Hepatocyte (in vitro differentiated cells): ENCODE results near the gene GAN. TPM values are rescaled to one million over a fixed set of nuclear protein-coding genes. Genes with fewer than 3 reads are reported as not detected.

Source experiments
- DNase-seq: peaks from one replicate; pipeline ENCODE4 v3.0.0-alpha.2; 2016; ENCODE audit warnings: low spot score
- H2AFZ ChIP-seq: fragments of 200-600 bp; sonication (generic); 2 replicates; pipeline ENCODE4 v1.6.0; 2016; ENCODE audit warnings: antibody characterized with exemption, mild to moderate bottlenecking
- H3K27ac ChIP-seq: fragments of 200-600 bp; sonication (generic); 2 replicates; pipeline ENCODE4 v1.5.1; 2016; ENCODE audit warnings: mild to moderate bottlenecking
- H3K27me3 ChIP-seq: fragments of 200-600 bp; sonication (generic); 2 replicates; pipeline ENCODE4 v1.6.1; 2016
- H3K36me3 ChIP-seq: fragments of 200-600 bp; sonication (generic); replicated peaks from 2 replicates; pipeline ENCODE4 v1.5.1; 2016; ENCODE audit warnings: low read depth; ENCODE audit not compliant: insufficient read depth
- H3K4me1 ChIP-seq: fragments of 200-600 bp; sonication (generic); 2 replicates; pipeline ENCODE4 v1.5.1; 2016; ENCODE audit warnings: mild to moderate bottlenecking, moderate library complexity; ENCODE audit not compliant: insufficient read depth
- H3K4me2 ChIP-seq: fragments of 200-600 bp; sonication (generic); 2 replicates; pipeline ENCODE4 v1.6.0; 2016
- H3K4me3 ChIP-seq: fragments of 200-600 bp; sonication (generic); 2 replicates; pipeline ENCODE4 v1.5.1; 2016; ENCODE audit warnings: mild to moderate bottlenecking
- H3K79me2 ChIP-seq: fragments of 200-600 bp; sonication (generic); 2 replicates; pipeline ENCODE4 v1.6.0; 2017; ENCODE audit warnings: mild to moderate bottlenecking
- H3K9me2 ChIP-seq: fragments of 200-600 bp; sonication (generic); replicated peaks from 2 replicates; pipeline ENCODE4 v1.6.0; 2017; ENCODE audit warnings: mild to moderate bottlenecking; ENCODE audit not compliant: insufficient read depth
- H3K9me3 ChIP-seq: fragments of 200-600 bp; sonication (generic); 2 replicates; pipeline ENCODE4 v1.5.1; 2016; ENCODE audit warnings: low read depth, mild to moderate bottlenecking
- H4K20me1 ChIP-seq: fragments of 200-600 bp; sonication (generic); 2 replicates; pipeline ENCODE4 v1.6.0; 2016; ENCODE audit warnings: mild to moderate bottlenecking; ENCODE audit not compliant: insufficient read depth, poor library complexity, severe bottlenecking
- EZH2 ChIP-seq: fragments of 200-600 bp; sonication (generic); IDR thresholded peaks from 2 replicates; pipeline ENCODE4 v1.6.1; 2016; ENCODE audit warnings: antibody characterized with exemption, mild to moderate bottlenecking, borderline replicate concordance
- EZH2phosphoT487 ChIP-seq: fragments of 200-600 bp; sonication (generic); IDR thresholded peaks from one replicate; pipeline ENCODE4 v1.6.1; 2018; ENCODE audit warnings: antibody characterized with exemption, mild to moderate bottlenecking, low read depth, moderate library complexity; ENCODE audit not compliant: unreplicated experiment, severe bottlenecking
- WGBS: methylation state at CpG from one replicate; pipeline ENCODE4 v1.1.6; 2016; ENCODE audit warnings: low lambda C conversion rate; ENCODE audit errors: missing lambda C conversion rate; 5-methylcytosine and 5-hydroxymethylcytosine counted together
- polyA plus RNA-seq: library from polyadenylated mRNA; unstranded; fragments of >200 nt; fragmentation: Nextera tagmentation; extraction: Ambion mirVana; gene quantifications from 2 replicates; pipeline ENCODE4 v1.2.1, GENCODE V29; 2016
- total RNA-seq: library from RNA; depleted of rRNA; stranded (reverse); fragments of >200 nt; gene quantifications from 2 replicates; pipeline ENCODE4 v1.2.3, GENCODE V29; 2014
- TF ChIP-seq, protein P1 (sequence below): fragments of 200-600 bp; sonication (generic); IDR thresholded peaks from 2 replicates; pipeline ENCODE4 v1.5.1; 2016; ENCODE audit warnings: antibody characterized with exemption, mild to moderate bottlenecking; ENCODE audit not compliant: poor library complexity

Gene GAN
- total and polyA plus RNA-seq, 2 experiments from 2014 or later: 2.1 to 10.9 TPM

DNA sequence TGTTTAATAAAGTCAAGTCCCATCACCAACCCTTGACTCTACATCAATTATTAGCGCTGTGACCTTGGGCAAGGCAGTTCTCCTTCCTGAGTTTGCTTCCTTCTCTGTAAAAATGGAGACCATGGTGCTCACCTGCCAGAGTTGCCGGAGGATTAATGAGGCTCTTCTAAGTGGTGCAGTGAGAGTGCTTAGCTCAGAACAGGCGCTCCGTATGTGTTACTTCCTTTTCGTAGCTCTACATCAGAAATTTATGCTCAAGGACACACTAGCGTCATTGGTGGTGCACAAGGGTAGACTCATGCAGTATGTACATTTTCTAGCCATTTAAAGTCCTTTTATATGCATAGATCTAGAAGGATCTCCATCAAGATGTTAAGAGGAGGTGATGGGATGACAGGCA lies 112.5 kb downstream of the GAN start:
- no peak for TF ChIP-seq EZH2
- no peak for TF ChIP-seq EZH2phosphoT487
- TF ChIP-seq, protein P1, sequence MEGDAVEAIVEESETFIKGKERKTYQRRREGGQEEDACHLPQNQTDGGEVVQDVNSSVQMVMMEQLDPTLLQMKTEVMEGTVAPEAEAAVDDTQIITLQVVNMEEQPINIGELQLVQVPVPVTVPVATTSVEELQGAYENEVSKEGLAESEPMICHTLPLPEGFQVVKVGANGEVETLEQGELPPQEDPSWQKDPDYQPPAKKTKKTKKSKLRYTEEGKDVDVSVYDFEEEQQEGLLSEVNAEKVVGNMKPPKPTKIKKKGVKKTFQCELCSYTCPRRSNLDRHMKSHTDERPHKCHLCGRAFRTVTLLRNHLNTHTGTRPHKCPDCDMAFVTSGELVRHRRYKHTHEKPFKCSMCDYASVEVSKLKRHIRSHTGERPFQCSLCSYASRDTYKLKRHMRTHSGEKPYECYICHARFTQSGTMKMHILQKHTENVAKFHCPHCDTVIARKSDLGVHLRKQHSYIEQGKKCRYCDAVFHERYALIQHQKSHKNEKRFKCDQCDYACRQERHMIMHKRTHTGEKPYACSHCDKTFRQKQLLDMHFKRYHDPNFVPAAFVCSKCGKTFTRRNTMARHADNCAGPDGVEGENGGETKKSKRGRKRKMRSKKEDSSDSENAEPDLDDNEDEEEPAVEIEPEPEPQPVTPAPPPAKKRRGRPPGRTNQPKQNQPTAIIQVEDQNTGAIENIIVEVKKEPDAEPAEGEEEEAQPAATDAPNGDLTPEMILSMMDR: no peak
- no peaks in the 10 kb centered on the region for H3K27me3 ChIP-seq
- H3K27ac ChIP-seq: no peak overlapping the region
- no peaks in the 10 kb centered on the region for H3K36me3 ChIP-seq
- H3K4me3 ChIP-seq: no peak overlapping the region
- no peaks in the 10 kb centered on the region for H4K20me1 ChIP-seq
- H3K4me1 ChIP-seq: no peaks in the 10 kb centered on the region
- 83% methylated on average over 6 of the region's 6 CpGs for WGBS
- no peaks in the 10 kb centered on the region for H3K79me2 ChIP-seq
- no peaks in the 10 kb centered on the region for H3K9me2 ChIP-seq
- H3K9me3 ChIP-seq: no peaks in the 10 kb centered on the region
- no peak overlapping the region for H3K4me2 ChIP-seq
- no peak overlapping the region for H2AFZ ChIP-seq
- DNase-seq: no peak

DNA sequence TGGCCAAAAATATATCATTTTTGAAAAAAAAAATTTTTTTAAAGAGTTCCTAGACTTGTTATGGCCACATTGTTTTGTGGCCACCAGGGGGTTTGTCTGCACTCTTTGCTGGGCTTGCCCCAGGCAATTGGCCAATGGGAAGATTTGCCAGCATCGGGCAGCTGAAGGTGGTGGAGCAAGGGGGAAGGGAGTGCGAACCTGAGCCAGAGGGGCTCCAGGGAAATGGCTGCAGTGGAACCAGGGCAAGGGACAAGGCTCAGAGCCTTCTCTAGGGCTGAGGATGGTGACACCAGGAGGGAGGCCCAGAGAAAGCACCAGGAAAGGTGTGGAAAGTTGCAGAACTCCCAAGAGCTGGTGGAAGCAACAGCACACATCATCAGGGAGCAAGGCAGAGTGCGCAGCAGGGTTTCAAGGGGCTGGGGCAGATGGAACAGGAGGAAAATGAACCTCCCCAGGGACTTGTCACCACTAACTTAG lies 114.3 kb downstream of the GAN start:
- no peak for DNase-seq
- no peaks in the 10 kb centered on the region for H3K9me2 ChIP-seq
- H3K4me1 ChIP-seq: no peaks in the 10 kb centered on the region
- no peaks in the 10 kb centered on the region for H3K9me3 ChIP-seq
- no peaks in the 10 kb centered on the region for H3K79me2 ChIP-seq
- no peak overlapping the region for H3K4me2 ChIP-seq
- 49% methylated on average over 3 of the region's 3 CpGs for WGBS
- H2AFZ ChIP-seq: no peak overlapping the region
- TF ChIP-seq, protein P1: peak; percentile 38
- TF ChIP-seq EZH2phosphoT487 (no peak), EZH2 (no peak)
- H3K27ac ChIP-seq: no peak overlapping the region
- H4K20me1 ChIP-seq: no peaks in the 10 kb centered on the region
- no peaks in the 10 kb centered on the region for H3K27me3 ChIP-seq
- H3K4me3 ChIP-seq: no peak overlapping the region
- H3K36me3 ChIP-seq: no peaks in the 10 kb centered on the region

DNA sequence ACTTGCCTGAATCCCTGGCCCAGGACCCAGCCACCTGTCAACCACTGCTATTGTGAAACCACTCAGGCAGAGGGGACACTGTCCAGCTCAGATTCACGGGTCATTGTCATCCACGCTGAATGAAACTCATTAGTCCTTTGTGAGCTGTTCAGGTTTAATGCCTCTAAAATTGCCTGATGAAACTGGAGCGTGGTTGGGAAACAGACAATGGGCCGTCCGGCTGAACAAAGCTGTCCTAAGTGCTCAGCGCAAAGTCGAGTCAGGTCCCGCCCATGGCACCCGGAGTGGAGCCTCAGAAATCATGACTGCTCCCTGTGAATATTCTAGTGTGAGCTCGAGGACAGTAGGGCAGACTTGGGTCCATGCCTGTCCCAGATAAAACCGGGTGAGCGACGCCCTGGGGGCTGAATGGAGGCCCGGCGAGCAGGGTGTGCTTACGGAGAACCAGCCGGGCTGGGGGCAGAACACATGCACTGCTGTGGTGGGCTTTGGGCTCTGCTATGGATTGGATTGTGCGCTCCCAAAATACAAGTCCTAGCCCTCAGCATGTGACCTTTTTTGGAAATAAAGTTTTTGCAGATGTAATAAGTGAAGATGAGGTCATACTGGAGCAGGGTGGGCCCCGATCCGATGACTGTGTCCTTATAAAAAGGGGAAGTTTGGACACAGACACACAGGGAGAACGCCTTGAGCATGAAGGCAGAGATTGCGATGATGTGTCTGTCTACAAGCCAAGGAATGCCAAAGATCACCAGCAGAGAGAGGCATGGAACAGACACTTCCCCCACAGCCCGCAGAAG lies 117.0 kb downstream of the GAN start:
- TF ChIP-seq EZH2phosphoT487 (no peak), EZH2 (no peak)
- TF ChIP-seq, protein P1: no peak
- no peak for DNase-seq
- no peaks in the 10 kb centered on the region for H3K27me3 ChIP-seq
- H3K4me2 ChIP-seq: no peak overlapping the region
- no peaks in the 10 kb centered on the region for H3K36me3 ChIP-seq
- no peaks in the 10 kb centered on the region for H3K79me2 ChIP-seq
- no peak overlapping the region for H3K4me3 ChIP-seq
- H4K20me1 ChIP-seq: no peaks in the 10 kb centered on the region
- H3K9me2 ChIP-seq: no peaks in the 10 kb centered on the region
- H2AFZ ChIP-seq: no peak overlapping the region
- H3K4me1 ChIP-seq: no peaks in the 10 kb centered on the region
- no peaks in the 10 kb centered on the region for H3K9me3 ChIP-seq
- WGBS: 85% methylated on average over 23 of the region's 23 CpGs
- no peak overlapping the region for H3K27ac ChIP-seq
